ENCODE data around the gene TM6SF1. TPM values are rescaled to one million over a fixed set of nuclear protein-coding genes. Genes with fewer than 3 reads are reported as not detected.

The TM6SF1 gene
- total RNA-seq = 1 to 10 TPM in 1 of 2 donors, under 1 TPM in 1; 0.62 to 1.5 TPM

- no peak for DNase-seq
- H3K36me3 ChIP-seq = no peaks in the 10 kb centered on the region
- intact Hi-C loops (cut with DNase I) = no loop called here
- no peaks in the 10 kb centered on the region for H3K4me1 ChIP-seq
- H3K9ac ChIP-seq (ENCODE audit: low read depth in 2 of 2, low read length in 2 of 2) = peak within 1 kb of the TSS; percentile 21 to 35
- H3K27ac ChIP-seq = peak within 1 kb of the TSS; percentile 24
- H3K9me3 ChIP-seq = no peaks in the 10 kb centered on the region
- no peak for TF ChIP-seq CTCF (IDR thresholded peaks at IDR 0.05)
- H3K4me3 ChIP-seq = peak within 1 kb of the TSS; percentile 41
- H3K27me3 ChIP-seq = peaks cover 20% of the 10 kb centered on the region
Measured at GRCh38 chr15:83106994-83107840, at the start of gene TM6SF1. TSS of gene TM6SF1 (plus strand) at chr15:83107645. CDS start at chr15:83107681, 36 bp downstream.

DNA sequence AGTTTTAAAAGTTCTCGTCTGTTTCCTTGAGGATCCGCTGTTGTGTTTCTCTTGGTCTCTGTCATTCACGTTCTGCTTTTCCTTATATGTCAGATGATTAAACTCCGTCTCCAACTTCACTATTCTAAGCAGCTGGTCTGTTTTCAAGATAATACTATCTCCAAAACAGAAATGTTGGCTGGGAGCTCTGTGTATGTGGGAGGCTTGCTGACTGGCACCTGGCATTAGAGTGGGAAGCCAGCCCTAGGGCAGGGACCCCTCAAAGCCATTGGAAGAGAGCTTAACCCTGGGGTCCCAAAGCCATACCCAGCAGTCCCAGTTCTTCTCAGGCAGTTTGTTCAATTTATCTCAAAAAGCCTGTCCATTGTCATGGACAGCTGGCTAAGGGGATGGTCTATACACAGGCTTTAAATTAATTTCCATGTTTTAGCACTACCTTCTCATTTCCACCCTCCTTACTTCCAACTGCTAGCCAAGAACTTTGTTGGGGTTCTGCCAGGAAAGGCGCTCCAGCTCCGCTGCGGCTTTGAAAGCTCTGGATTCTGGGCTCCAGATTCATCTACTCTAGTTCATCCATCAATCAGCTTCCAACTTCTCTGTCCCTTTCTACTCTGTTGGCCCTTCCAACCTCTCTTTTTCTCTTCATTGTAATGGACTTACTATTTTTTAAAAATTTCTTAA, 49.6 kb upstream of the TM6SF1 start:
- Histone ChIP-seq H3K27ac (no peak overlapping the region), H3K9me3 (no peaks in the 10 kb centered on the region), H3K36me3 (peaks cover 4% of the 10 kb centered on the region), H3K27me3 (no peaks in the 10 kb centered on the region), H3K4me1 (peaks cover 3% of the 10 kb centered on the region), H3K9ac (ENCODE audit: low read depth in 2 of 2, low read length in 2 of 2) (no peak overlapping the region), H3K4me3 (no peak overlapping the region)
- no peak for DNase-seq
- intact Hi-C loops (cut with DNase I) = no loop called here
- TF ChIP-seq CTCF (IDR thresholded peaks at IDR 0.05) = no peak

DNA sequence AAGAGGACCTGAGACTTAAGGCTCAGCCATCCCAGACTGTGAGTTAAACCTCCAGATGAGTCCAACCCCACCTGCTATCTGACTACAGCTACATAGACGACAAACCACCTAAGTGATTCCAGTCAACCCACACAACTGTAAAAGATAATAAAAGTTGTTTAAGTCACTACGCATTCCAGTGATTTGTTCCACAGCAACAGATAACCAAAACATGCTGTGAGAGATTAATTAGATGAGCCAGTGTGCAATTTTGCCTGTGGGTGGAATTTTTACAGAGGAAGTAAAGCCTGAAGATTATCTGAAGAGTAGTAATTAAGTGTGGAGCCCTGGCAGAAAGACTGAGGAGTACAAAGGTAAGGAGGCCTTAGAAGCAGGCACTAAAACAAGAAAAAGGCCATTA, 45.8 kb upstream of the TM6SF1 start:
- Histone ChIP-seq H3K9me3 (no peaks in the 10 kb centered on the region), H3K4me1 (peaks cover 18% of the 10 kb centered on the region), H3K9ac (ENCODE audit: low read depth in 2 of 2, low read length in 2 of 2) (no peak overlapping the region), H3K4me3 (no peak overlapping the region), H3K36me3 (no peaks in the 10 kb centered on the region), H3K27me3 (no peaks in the 10 kb centered on the region), H3K27ac (no peak overlapping the region)
- no peak for DNase-seq
- TF ChIP-seq CTCF (IDR thresholded peaks at IDR 0.05) = no peak
- intact Hi-C loops (cut with DNase I) = no loop called here

DNA sequence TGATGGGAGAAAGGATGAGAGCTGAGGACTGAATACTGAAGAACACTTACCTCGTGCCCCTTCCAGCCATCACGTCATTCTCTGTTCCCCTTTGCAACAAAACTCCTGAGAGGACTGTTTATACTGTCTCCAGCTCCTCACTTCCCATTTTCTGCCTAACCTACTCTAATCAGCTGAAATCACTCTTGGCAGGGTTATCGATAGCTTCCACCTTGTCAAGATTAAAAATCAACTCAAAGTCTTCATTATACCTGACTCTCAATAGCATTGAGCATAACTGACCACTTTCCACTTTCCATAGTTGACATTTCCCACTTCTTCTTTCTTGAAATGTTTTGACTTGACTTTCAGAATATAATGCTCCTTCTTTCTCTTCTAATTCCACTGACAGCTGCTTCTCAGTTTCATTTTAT, 44.7 kb upstream of the TM6SF1 start:
- Histone ChIP-seq H3K36me3 (no peaks in the 10 kb centered on the region), H3K27ac (no peak overlapping the region)

GRCh38 chr15:83063551-83063950, 43.9 kb upstream of the TM6SF1 start:
- no peak for DNase-seq
- intact Hi-C loops (cut with DNase I) = no loop called here
- Histone ChIP-seq H3K4me3 (no peak overlapping the region), H3K9ac (ENCODE audit: low read depth in 2 of 2, low read length in 2 of 2) (peak overlapping the region in 1 of 2 donors; percentile 16), H3K4me1 (peaks cover 18% of the 10 kb centered on the region), H3K9me3 (no peaks in the 10 kb centered on the region), H3K27ac (no peak overlapping the region), H3K36me3 (no peaks in the 10 kb centered on the region), H3K27me3 (no peaks in the 10 kb centered on the region)
- no peak for TF ChIP-seq CTCF (IDR thresholded peaks at IDR 0.05)

More for the DNA sequence above, 44.7 kb upstream of the TM6SF1 start:
- no peak overlapping the region for H3K9ac ChIP-seq (ENCODE audit: low read depth in 2 of 2, low read length in 2 of 2)
- H3K27me3 ChIP-seq = no peaks in the 10 kb centered on the region
- TF ChIP-seq CTCF (IDR thresholded peaks at IDR 0.05) = no peak
- no peaks in the 10 kb centered on the region for H3K9me3 ChIP-seq
- no peak overlapping the region for H3K4me3 ChIP-seq
- DNase-seq = no peak
- peaks cover 18% of the 10 kb centered on the region for H3K4me1 ChIP-seq
- intact Hi-C loops (cut with DNase I) = no loop called here
